SK-N-SH (cell line): ENCODE results near the gene SHMT2. TPM values are rescaled to one million over a fixed set of nuclear protein-coding genes. Genes with fewer than 3 reads are reported as not detected.

Source experiments
- CTCF ChIA-PET: fragments of 300-600, 350-600 bp; formaldehyde crosslinking; extraction: SDS; loops from one replicate; lab custom pipeline; 2021; lab: Yijun Ruan, JAX
- POLR2A ChIA-PET: fragments of 350-600 bp; sonication (Branson Sonifier 250); formaldehyde crosslinking; extraction: SDS; loops from one replicate; lab custom pipeline; 2020; ENCODE audit warnings: antibody characterized with exemption, inconsistent platforms; lab: Yijun Ruan, JAX
- DNase-seq: peaks from one replicate; pipeline ENCODE4 v3.0.0; 2012
- H2AFZ ChIP-seq: fragments of 200-600 bp; sonication (generic); 2 replicates; pipeline ENCODE4 v1.8.1; 2016; ENCODE audit warnings: antibody characterized with exemption, mild to moderate bottlenecking, low read depth
- H3F3A ChIP-seq: fragments of 200-600 bp; sonication (generic); replicated peaks from 2 replicates; pipeline ENCODE3; 2016; ENCODE audit warnings: antibody characterized with exemption, mild to moderate bottlenecking; ENCODE audit not compliant: insufficient read depth
- H3K27ac ChIP-seq, 2 experiments: fragments of 200-500 bp in 1 of 2; fragments of 200-600 bp in 1 of 2; sonication (Bioruptor generic) in 1 of 2; sonication (generic), shearing (Covaris generic) in 1 of 2; 2 replicates each; pipeline versions ENCODE4 v1.5.1 to v1.6.1; 2014 to 2016; ENCODE audit warnings: low read depth in 2 of 2, inconsistent platforms in 1 of 2, low read length in 1 of 2, mild to moderate bottlenecking in 1 of 2, mixed read lengths in 1 of 2
- H3K27me3 ChIP-seq: fragments of 200-600 bp; sonication (generic), shearing (Covaris generic); 2 replicates; pipeline ENCODE4 v1.6.1; 2016; ENCODE audit warnings: mixed run types; ENCODE audit not compliant: insufficient read depth
- H3K36me3 ChIP-seq, 2 experiments: fragments of 200-500 bp in 1 of 2; fragments of 200-600 bp in 1 of 2; sonication (Bioruptor generic) in 1 of 2; sonication (generic) in 1 of 2; replicated peaks in 1 of 2; 2 replicates each; pipeline versions ENCODE3 to v1.5.1; 2014 to 2016; ENCODE audit warnings: low read length in 1 of 2, mild to moderate bottlenecking in 1 of 2; ENCODE audit not compliant: insufficient read depth in 2 of 2, control insufficient read depth in 1 of 2
- H3K4me1 ChIP-seq, 2 experiments: fragments of 200-500 bp in 1 of 2; fragments of 200-600 bp in 1 of 2; sonication (Bioruptor generic) in 1 of 2; sonication (generic), shearing (Covaris generic) in 1 of 2; 2 replicates each; pipeline versions ENCODE4 v1.5.1 to v1.6.1; 2014 to 2016; ENCODE audit warnings: low read depth in 1 of 2, low read length in 1 of 2, mixed run types in 1 of 2; ENCODE audit not compliant: insufficient read depth in 2 of 2, control insufficient read depth in 1 of 2
- H3K4me2 ChIP-seq: fragments of 200-600 bp; sonication (generic), shearing (Covaris generic); 2 replicates; pipeline ENCODE4 v1.6.1; 2017; ENCODE audit warnings: mixed run types
- H3K4me3 ChIP-seq, 2 experiments: fragments of 200-500 bp in 1 of 2; fragments of 200-600 bp in 1 of 2; sonication (Bioruptor generic) in 1 of 2; sonication (generic), shearing (Covaris generic) in 1 of 2; 2 replicates each; pipeline versions ENCODE4 v1.5.1 to v1.8.1; 2014 to 2016; ENCODE audit warnings: low read depth in 2 of 2, inconsistent platforms in 1 of 2, low read length in 1 of 2, mild to moderate bottlenecking in 1 of 2, mixed read lengths in 1 of 2, moderate library complexity in 1 of 2
- H3K79me2 ChIP-seq: fragments of 200-600 bp; sonication (generic); 2 replicates; pipeline ENCODE4 v1.8.1; 2017; ENCODE audit warnings: mild to moderate bottlenecking; ENCODE audit not compliant: insufficient read depth
- H3K9ac ChIP-seq: fragments of 200-600 bp; sonication (generic); 2 replicates; pipeline ENCODE4 v1.6.1; 2017; ENCODE audit warnings: mixed run types
- H3K9me2 ChIP-seq: fragments of 200-600 bp; sonication (generic); 2 replicates; pipeline ENCODE4 v1.6.1; 2017; ENCODE audit warnings: mixed run types
- H3K9me3 ChIP-seq: fragments of 200-600 bp; sonication (generic); 2 replicates; pipeline ENCODE4 v1.6.1; 2017; ENCODE audit warnings: mixed run types, mild to moderate bottlenecking, moderate library complexity
- H4K20me1 ChIP-seq: fragments of 200-600 bp; sonication (generic); 2 replicates; pipeline ENCODE4 v1.6.1; 2017; ENCODE audit warnings: mild to moderate bottlenecking, mixed run types; ENCODE audit not compliant: insufficient read depth
- CHD2 ChIP-seq: fragments of 150-350 bp; IDR thresholded peaks from 2 replicates; pipeline ENCODE4 v1.6.1; 2018; ENCODE audit warnings: low read length; ENCODE audit not compliant: partially characterized antibody
- CTCF ChIP-seq: fragments of 200-600 bp; sonication (generic); IDR thresholded peaks from 2 replicates; pipeline ENCODE4 v1.6.1; 2017; ENCODE audit warnings: antibody characterized with exemption, mild to moderate bottlenecking, moderate library complexity
- EP300 ChIP-seq, 2 experiments: IDR thresholded peaks; 2 replicates each; pipeline versions ENCODE4 v1.4.0 to v1.6.1; 2012; ENCODE audit warnings: borderline replicate concordance in 1 of 2, low read depth in 1 of 2, low read length in 1 of 2
- FOXJ3 ChIP-seq: sonication (generic); formaldehyde crosslinking; IDR thresholded peaks from 2 replicates; pipeline ENCODE4 v1.5.1; 2020; ENCODE audit warnings: mild to moderate bottlenecking, missing genetic modification reagents
- FOXM1 ChIP-seq: IDR thresholded peaks from 2 replicates; pipeline ENCODE4 v1.4.0; 2012; ENCODE audit warnings: low read depth, mild to moderate bottlenecking
- MEF2A ChIP-seq: IDR thresholded peaks from 2 replicates; pipeline ENCODE4 v1.4.0; 2012; ENCODE audit warnings: low read depth, borderline replicate concordance
- PBX3 ChIP-seq: IDR thresholded peaks from 2 replicates; pipeline ENCODE4; 2012
- REST ChIP-seq: IDR thresholded peaks from 2 replicates; pipeline ENCODE4 v1.6.1; 2012; ENCODE audit warnings: mild to moderate bottlenecking, low read depth, low read length, moderate library complexity
- SMC3 ChIP-seq: IDR thresholded peaks from 2 replicates; pipeline ENCODE4 v1.6.1; 2012; ENCODE audit warnings: low read depth, low read length, improper control_type of control experiment
- USF1 ChIP-seq: IDR thresholded peaks from 2 replicates; pipeline ENCODE4 v1.4.0; 2012; ENCODE audit warnings: low read depth, borderline replicate concordance
- USF2 ChIP-seq: fragments of 150-350 bp; IDR thresholded peaks from 2 replicates; pipeline ENCODE4 v1.6.1; 2017; ENCODE audit warnings: antibody characterized with exemption, low read length, low read depth, borderline replicate concordance
- WGBS: methylation state at CpG from one replicate; pipeline ENCODE4 v1.1.6; 2017; ENCODE audit warnings: low lambda C conversion rate; 5-methylcytosine and 5-hydroxymethylcytosine counted together
- polyA plus RNA-seq, 3 experiments: library from polyadenylated mRNA; depleted of rRNA; stranded (reverse); fragments of >200 nt; gene quantifications; 2 replicates each; pipeline ENCODE4 v1.2.3, GENCODE V29; 2012

The SHMT2 gene
- polyA plus RNA-seq, 1 of the 3 experiments (the other 2 are of a cell fraction): 204 TPM

GRCh38 chr12:57232156-57232756 lies 2.7 kb downstream of the SHMT2 start:
- 96% methylated on average over 9 of the region's 19 CpGs for WGBS
- Histone ChIP-seq H3K4me2 (no peak overlapping the region), H3K9me3 (no peaks in the 10 kb centered on the region), H3K27me3 (no peaks in the 10 kb centered on the region), H3K27ac (no peak overlapping the region), H3K4me3 (no peak overlapping the region), H3K79me2 (peaks cover 28% of the 10 kb centered on the region), H3K4me1 (peaks cover 0 to 31% of the 10 kb centered on the region in 2 experiments; a peak in 1 of 4 replicates), H4K20me1 (no peaks in the 10 kb centered on the region), H3K9ac (no peak overlapping the region), H3K9me2 (no peaks in the 10 kb centered on the region), H3K36me3 (peaks cover 22 to 37% of the 10 kb centered on the region in 2 experiments), H2AFZ (no peak overlapping the region), H3F3A (peaks cover 3% of the 10 kb centered on the region)
- TF ChIP-seq USF1 (no peak), CTCF (no peak)
- ChIA-PET POLR2A (no interaction called here), CTCF (interaction anchor here (0.7 to 31.5 kb wide), 4 partner anchors 8 to 231 kb away, joined by 3 to 937 read pairs (median 138); partner anchors contain the start of gene NXPH4)
- no peak for DNase-seq

- Histone ChIP-seq H3K4me3 (no peak overlapping the region), H3K9me2 (no peaks in the 10 kb centered on the region), H4K20me1 (no peaks in the 10 kb centered on the region), H3K27ac (no peak overlapping the region), H3K79me2 (peaks cover 28% of the 10 kb centered on the region), H3K9me3 (no peaks in the 10 kb centered on the region), H3K4me1 (peaks cover 0 to 37% of the 10 kb centered on the region in 2 experiments; a peak in 1 of 4 replicates), H3K27me3 (no peaks in the 10 kb centered on the region), H3K4me2 (no peak overlapping the region), H2AFZ (no peak overlapping the region), H3K36me3 (peaks cover 22 to 37% of the 10 kb centered on the region in 2 experiments), H3K9ac (no peak overlapping the region), H3F3A (peaks cover 5% of the 10 kb centered on the region)
- DNase-seq: no peak
- CTCF ChIA-PET: interaction anchor here (0.5 to 31.5 kb wide), 6 partner anchors 7 to 1045 kb away, joined by 3 to 937 read pairs (median 5); partner anchors contain the start of genes NXPH4 and STAC3
- POLR2A ChIA-PET: no interaction called here
- TF ChIP-seq SMC3: no peak
- TF ChIP-seq CHD2: no peak
- TF ChIP-seq USF2: no peak
- TF ChIP-seq REST: no peak
- TF ChIP-seq FOXJ3: no peak
- TF ChIP-seq EP300 (IDR thresholded peaks at IDR 0.05; ENCODE audit: borderline replicate concordance in 1 of 2, low read depth in 1 of 2, low read length in 1 of 2): no peak
- TF ChIP-seq FOXM1: no peak
- no peak for TF ChIP-seq PBX3
- TF ChIP-seq MEF2A: no peak
- WGBS: 91% methylated on average over 11 of the region's 15 CpGs
Observed at GRCh38 chr12:57233357-57234232, 4.1 kb downstream of the SHMT2 start.
